Subcutaneous abdominal adipose tissue (tissue), 5 donors: ENCODE data around the gene TIE1.

Experiments
- H3K27ac ChIP-seq: one replicate; pipeline ENCODE4 v1.7.0; 2013; ENCODE audit warnings: low read depth, mild to moderate bottlenecking, inconsistent platforms, low read length, moderate library complexity
- H3K27me3 ChIP-seq, 5 donors: one replicate each; pipeline ENCODE4 v1.7.0; 2013; ENCODE audit warnings: low read length in 5 of 5, inconsistent platforms in 1 of 5; ENCODE audit not compliant: control insufficient read depth in 5 of 5, insufficient read depth in 4 of 5
- H3K36me3 ChIP-seq, 5 donors: one replicate each; pipeline ENCODE4 v1.7.0; 2013; ENCODE audit warnings: low read length in 5 of 5; ENCODE audit not compliant: control insufficient read depth in 5 of 5, insufficient read depth in 5 of 5
- H3K4me1 ChIP-seq, 5 donors: one replicate each; pipeline ENCODE4 v1.7.0; 2013; ENCODE audit warnings: low read length in 5 of 5, mild to moderate bottlenecking in 3 of 5, moderate library complexity in 1 of 5; ENCODE audit not compliant: control insufficient read depth in 5 of 5, insufficient read depth in 5 of 5
- H3K4me3 ChIP-seq, 5 donors: one replicate each; pipeline ENCODE4 v1.7.0; 2013; ENCODE audit warnings: low read length in 5 of 5, low read depth in 1 of 5
- H3K9ac ChIP-seq, 5 donors: one replicate each; pipeline ENCODE4 v1.7.0; 2013; ENCODE audit warnings: low read length in 5 of 5, mild to moderate bottlenecking in 4 of 5, moderate library complexity in 3 of 5
- H3K9me3 ChIP-seq, 5 donors: one replicate each; pipeline ENCODE4 v1.7.0; 2013; ENCODE audit warnings: low read length in 5 of 5; ENCODE audit not compliant: control insufficient read depth in 5 of 5
- donor health status: healthy.
- donor health status: healthy.
- donor health status: healthy.
- donor health status: healthy.
- donor health status: healthy.

Gene TIE1

DNA sequence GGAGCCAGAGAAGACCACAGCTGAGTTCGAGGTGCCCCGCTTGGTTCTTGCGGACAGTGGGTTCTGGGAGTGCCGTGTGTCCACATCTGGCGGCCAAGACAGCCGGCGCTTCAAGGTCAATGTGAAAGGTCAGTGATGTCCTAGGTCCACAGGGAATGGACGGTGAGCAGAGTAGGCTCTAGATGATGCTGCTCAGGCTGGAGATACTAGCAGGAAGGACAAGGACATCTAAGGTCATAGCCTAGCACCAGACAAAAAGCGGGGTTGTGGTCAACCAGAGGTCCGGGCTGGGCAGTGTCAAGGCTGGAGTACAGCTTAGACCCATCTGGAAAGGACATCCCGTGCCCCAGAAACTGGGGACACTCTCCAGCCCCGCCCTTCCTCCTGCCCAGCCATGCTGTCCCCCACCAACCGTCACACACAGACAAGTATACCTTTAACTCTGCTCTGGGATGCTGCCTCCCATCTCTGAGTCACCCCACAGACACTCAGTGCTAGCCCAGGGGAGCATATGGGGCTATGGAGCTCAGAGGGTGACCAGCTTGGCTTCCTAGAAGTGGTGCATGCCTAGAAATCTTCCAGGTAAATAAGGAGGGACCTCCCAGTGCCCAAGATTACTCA lies 8.7 kb downstream of the TIE1 start:
- peaks cover 0 to 68% (median 63%) of the 10 kb centered on the region in 5 donors for H3K36me3 ChIP-seq
- no peaks in the 10 kb centered on the region for H3K27me3 ChIP-seq
- peaks cover 3 to 55% (median 30%) of the 10 kb centered on the region in 5 donors for H3K4me1 ChIP-seq
- H3K9me3 ChIP-seq: no peaks in the 10 kb centered on the region
- H3K9ac ChIP-seq: no peak overlapping the region
- no peak overlapping the region for H3K27ac ChIP-seq
- H3K4me3 ChIP-seq: no peak overlapping the region

DNA sequence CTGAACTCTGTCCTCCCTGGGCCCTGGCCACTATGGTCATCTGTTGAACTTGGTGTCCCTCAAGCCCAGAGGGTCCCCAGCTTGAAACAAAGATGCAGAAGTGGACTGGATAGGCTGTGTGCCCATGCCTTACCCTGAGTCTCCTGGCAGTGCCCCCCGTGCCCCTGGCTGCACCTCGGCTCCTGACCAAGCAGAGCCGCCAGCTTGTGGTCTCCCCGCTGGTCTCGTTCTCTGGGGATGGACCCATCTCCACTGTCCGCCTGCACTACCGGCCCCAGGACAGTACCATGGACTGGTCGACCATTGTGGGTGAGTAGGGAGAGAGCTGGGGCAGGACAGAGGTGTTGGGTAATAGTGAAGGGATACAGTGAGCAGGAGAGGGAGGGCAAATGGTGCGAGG lies 10.7 kb downstream of the TIE1 start:
- no peaks in the 10 kb centered on the region for H3K9me3 ChIP-seq
- H3K4me3 ChIP-seq: no peak overlapping the region
- peaks cover 6 to 51% (median 32%) of the 10 kb centered on the region in 5 donors for H3K4me1 ChIP-seq
- peaks cover 0 to 68% (median 58%) of the 10 kb centered on the region in 5 donors for H3K36me3 ChIP-seq
- H3K27ac ChIP-seq: no peak overlapping the region
- H3K27me3 ChIP-seq: no peaks in the 10 kb centered on the region
- no peak overlapping the region for H3K9ac ChIP-seq

DNA sequence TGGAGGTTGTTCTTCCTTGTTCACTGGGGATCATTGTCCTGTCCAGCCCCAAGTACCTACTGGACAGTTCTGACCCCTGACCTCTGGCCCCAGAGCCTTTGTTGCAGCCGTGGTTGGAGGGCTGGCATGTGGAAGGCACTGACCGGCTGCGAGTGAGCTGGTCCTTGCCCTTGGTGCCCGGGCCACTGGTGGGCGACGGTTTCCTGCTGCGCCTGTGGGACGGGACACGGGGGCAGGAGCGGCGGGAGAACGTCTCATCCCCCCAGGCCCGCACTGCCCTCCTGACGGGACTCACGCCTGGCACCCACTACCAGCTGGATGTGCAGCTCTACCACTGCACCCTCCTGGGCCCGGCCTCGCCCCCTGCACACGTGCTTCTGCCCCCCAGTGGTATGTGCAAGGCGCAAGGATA lies 11.4 kb downstream of the TIE1 start:
- Histone ChIP-seq H3K27me3 (no peaks in the 10 kb centered on the region), H3K36me3 (peaks cover 0 to 68% (median 55%) of the 10 kb centered on the region in 5 donors), H3K4me3 (no peak overlapping the region), H3K4me1 (peaks cover 6 to 56% (median 38%) of the 10 kb centered on the region in 5 donors), H3K27ac (no peak overlapping the region), H3K9ac (no peak overlapping the region), H3K9me3 (no peaks in the 10 kb centered on the region)

DNA sequence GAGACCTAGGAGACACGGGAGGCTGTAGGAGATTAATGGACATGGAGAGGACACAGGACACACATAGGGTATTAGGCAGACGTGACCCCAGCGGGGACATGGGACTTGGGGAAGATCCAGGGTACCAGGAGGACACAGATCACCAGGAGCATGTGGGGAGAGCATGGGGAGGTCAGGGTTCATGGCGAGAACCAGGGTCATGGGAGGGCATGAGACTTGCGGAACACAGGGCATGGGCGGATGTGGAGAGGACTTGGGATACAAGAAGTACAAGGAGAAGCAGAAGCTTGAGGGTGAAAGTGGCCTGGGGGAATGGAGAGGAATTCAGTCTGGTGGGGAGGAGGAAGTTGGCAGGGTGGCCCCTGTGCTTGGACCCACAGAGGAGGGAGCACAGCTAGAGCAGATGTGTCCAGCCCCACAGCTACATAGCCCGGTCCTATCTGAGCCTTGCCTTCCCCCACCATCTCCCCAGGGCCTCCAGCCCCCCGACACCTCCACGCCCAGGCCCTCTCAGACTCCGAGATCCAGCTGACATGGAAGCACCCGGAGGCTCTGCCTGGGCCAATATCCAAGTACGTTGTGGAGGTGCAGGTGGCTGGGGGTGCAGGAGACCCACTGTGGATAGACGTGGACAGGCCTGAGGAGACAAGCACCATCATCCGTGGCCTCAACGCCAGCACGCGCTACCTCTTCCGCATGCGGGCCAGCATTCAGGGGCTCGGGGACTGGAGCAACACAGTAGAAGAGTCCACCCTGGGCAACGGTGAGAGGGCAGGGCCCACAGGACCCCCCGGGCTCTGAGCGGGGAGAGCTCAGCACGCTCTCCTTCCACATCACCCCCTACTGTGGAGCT lies 12.1 kb downstream of the TIE1 start:
- Histone ChIP-seq H3K4me3 (no peak overlapping the region), H3K36me3 (peaks cover 0 to 69% (median 53%) of the 10 kb centered on the region in 5 donors), H3K27me3 (no peaks in the 10 kb centered on the region), H3K9ac (no peak overlapping the region), H3K9me3 (no peaks in the 10 kb centered on the region), H3K27ac (no peak overlapping the region), H3K4me1 (peaks cover 9 to 63% (median 40%) of the 10 kb centered on the region in 5 donors)

DNA sequence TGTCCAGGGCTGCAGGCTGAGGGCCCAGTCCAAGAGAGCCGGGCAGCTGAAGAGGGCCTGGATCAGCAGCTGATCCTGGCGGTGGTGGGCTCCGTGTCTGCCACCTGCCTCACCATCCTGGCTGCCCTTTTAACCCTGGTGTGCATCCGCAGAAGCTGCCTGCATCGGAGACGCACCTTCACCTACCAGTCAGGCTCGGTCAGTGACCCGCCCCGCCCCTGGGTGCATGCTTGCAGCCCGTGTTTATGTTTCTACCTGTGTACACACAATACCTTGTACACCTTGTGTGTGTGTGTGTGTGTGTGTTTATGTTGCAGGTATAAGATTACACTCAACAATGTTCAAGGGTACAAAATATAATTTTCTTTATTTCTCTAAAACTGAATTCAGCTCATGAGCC lies 13.0 kb downstream of the TIE1 start:
- no peaks in the 10 kb centered on the region for H3K27me3 ChIP-seq
- H3K36me3 ChIP-seq: peaks cover 0 to 72% (median 55%) of the 10 kb centered on the region in 5 donors
- no peak overlapping the region for H3K9ac ChIP-seq
- H3K4me3 ChIP-seq: no peak overlapping the region
- peaks cover 9 to 71% (median 46%) of the 10 kb centered on the region in 5 donors for H3K4me1 ChIP-seq
- no peaks in the 10 kb centered on the region for H3K9me3 ChIP-seq
- no peak overlapping the region for H3K27ac ChIP-seq

DNA sequence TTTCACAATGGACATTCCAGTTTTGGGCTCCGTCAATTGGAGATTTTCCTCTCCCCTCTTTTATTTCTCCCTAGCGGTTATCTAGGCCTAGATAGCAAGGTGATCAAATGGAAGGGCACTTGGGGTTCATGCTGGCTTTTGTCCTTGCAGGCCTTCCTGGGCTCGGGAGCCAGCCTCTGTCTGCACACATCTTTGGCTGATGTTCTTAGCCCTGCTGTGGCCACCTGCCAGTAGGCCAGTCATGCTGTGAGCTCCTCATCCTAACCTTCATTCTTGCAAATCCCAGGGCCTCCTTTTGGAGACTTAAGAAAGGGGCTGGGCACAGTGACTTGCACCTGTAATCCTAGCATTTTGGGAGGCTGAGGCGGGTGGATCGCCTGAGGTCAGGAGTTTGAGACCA lies 13.5 kb downstream of the TIE1 start:
- H3K27ac ChIP-seq: no peak overlapping the region
- no peak overlapping the region for H3K9ac ChIP-seq
- peaks cover 9 to 76% (median 50%) of the 10 kb centered on the region in 5 donors for H3K4me1 ChIP-seq
- H3K36me3 ChIP-seq: peaks cover 0 to 72% (median 52%) of the 10 kb centered on the region in 5 donors
- no peaks in the 10 kb centered on the region for H3K27me3 ChIP-seq
- no peaks in the 10 kb centered on the region for H3K9me3 ChIP-seq
- H3K4me3 ChIP-seq: no peak overlapping the region

DNA sequence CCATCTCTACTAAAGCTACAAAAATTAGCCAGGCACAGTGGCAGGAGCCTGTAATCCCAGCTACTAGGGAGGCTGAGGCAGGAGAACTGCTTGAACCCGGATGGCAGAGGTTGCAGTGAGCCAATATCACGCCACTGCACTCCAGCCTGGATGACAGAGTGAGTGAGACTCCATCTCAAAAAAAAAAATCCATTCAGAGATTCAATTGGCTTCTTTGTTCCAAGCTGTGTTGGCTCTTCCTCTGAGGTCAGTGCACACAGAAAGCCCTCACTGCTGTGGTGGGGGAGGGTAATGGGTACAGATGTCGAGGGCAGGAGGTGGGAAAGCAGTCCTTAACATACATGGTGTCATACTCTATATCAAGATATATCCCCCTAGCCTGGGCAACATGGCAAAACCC lies 14.7 kb downstream of the TIE1 start:
- Histone ChIP-seq H3K4me3 (no peak overlapping the region), H3K4me1 (peaks cover 9 to 77% (median 50%) of the 10 kb centered on the region in 5 donors), H3K9ac (no peak overlapping the region), H3K27ac (no peak overlapping the region), H3K36me3 (peaks cover 0 to 72% (median 50%) of the 10 kb centered on the region in 5 donors), H3K9me3 (no peaks in the 10 kb centered on the region), H3K27me3 (no peaks in the 10 kb centered on the region)

DNA sequence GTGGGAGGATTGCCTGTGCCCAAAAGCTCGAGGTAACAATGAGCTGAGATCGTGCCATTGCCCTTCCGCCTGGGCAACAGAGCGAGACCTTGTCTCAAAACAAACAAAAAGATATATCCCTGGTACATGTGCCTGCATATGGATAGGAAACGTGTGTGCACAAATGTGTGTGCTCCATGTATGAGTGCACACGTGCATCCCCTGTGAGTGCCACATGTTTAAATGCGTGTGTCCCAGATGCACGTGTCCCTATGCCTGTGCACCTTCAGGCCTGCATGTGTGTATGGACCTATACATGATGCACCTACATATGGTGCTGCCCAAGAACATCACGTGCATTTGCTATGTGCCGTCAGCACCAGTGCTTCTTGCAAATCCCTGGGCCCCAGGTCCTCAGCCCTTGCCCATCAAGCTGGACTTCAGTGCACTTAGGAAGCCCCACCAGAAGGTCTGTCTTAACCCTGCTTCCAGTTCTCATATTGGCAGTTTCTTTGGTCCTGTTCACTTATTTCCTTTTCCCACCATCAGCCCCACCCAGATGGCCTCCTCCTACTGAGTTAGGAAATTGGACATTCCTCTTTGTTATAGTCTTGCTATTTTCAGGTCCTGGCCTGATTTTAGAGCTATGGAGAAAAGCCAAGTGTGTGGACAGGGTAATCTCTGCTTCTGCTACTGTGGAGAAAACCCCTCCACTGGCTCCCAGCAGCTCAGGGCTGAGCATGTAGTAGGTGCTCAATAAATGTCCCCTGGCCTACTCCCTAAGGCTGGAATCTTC lies 15.4 kb downstream of the TIE1 start:
- H3K9ac ChIP-seq: no peak overlapping the region
- peaks cover 9 to 76% (median 48%) of the 10 kb centered on the region in 5 donors for H3K4me1 ChIP-seq
- H3K27ac ChIP-seq: no peak overlapping the region
- peak overlapping the region in 1 of 5 donors; percentile 19 for H3K4me3 ChIP-seq
- no peaks in the 10 kb centered on the region for H3K9me3 ChIP-seq
- no peaks in the 10 kb centered on the region for H3K27me3 ChIP-seq
- H3K36me3 ChIP-seq: peaks cover 0 to 73% (median 47%) of the 10 kb centered on the region in 5 donors

DNA sequence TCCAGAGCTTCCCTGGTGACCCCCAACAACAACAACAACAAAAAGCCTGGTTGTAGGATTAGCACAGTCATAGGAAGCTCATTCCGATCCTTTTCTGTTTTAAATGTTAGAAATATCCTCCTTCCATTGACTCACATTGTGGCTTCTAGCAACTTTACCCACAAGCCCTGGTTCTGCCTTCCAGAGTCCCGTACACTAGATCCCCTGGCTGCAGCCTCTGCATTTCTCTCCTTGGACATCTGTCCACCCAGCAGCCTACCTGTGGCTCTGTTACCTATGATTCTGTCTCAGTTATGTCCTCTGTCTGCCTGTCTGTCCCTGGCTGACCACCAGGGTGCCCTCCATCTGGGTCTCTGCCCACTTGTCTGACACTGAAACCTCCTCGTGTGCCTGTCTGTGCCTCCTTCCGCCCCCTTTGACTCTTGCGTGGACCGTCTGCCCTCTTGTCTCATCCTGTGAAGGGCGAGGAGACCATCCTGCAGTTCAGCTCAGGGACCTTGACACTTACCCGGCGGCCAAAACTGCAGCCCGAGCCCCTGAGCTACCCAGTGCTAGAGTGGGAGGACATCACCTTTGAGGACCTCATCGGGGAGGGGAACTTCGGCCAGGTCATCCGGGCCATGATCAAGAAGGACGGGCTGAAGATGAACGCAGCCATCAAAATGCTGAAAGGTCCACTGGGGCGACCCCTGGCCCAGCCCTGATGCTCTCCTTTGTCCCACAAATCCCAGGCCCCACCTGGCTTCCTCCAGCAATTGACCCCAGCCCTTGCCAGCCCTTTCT lies 16.1 kb downstream of the TIE1 start:
- Histone ChIP-seq H3K36me3 (peaks cover 0 to 75% (median 48%) of the 10 kb centered on the region in 5 donors), H3K27me3 (no peaks in the 10 kb centered on the region), H3K9me3 (no peaks in the 10 kb centered on the region), H3K4me1 (peaks cover 9 to 68% (median 43%) of the 10 kb centered on the region in 5 donors), H3K27ac (no peak overlapping the region), H3K9ac (no peak overlapping the region), H3K4me3 (no peak overlapping the region)
